SK-N-MC (cell line): ENCODE measurements around the gene RNPS1.

ENCODE experiments used
- DNase-seq: peaks from one replicate; pipeline ENCODE4 v3.0.0-alpha.2; 2011; ENCODE audit warnings: low read depth, low spot score
- H3K27ac ChIP-seq: fragments of 200-600 bp; sonication (generic); 2 replicates; pipeline ENCODE4 v1.5.1; 2016; ENCODE audit warnings: mixed run types
- H3K36me3 ChIP-seq: fragments of 200-600 bp; sonication (generic); 2 replicates; pipeline ENCODE4 v1.6.1; 2017; ENCODE audit warnings: antibody characterized with exemption, low read length, mixed read lengths; ENCODE audit not compliant: insufficient read depth
- H3K4me3 ChIP-seq: fragments of 200-600 bp; sonication (generic); 2 replicates; pipeline ENCODE4 v1.5.1; 2016
- H3K9ac ChIP-seq: fragments of 200-600 bp; sonication (generic); 2 replicates; pipeline ENCODE4 v1.8.0; 2017; ENCODE audit warnings: mixed run types, mixed read lengths; ENCODE audit not compliant: insufficient read length
- H3K9me3 ChIP-seq: fragments of 200-600 bp; sonication (generic); 2 replicates; pipeline ENCODE4 v1.6.1; 2017; ENCODE audit warnings: low read depth, mild to moderate bottlenecking, antibody characterized with exemption, low read length, moderate library complexity, mixed read lengths
- EZH2 ChIP-seq: fragments of 200-600 bp; sonication (generic); IDR thresholded peaks from one replicate; pipeline ENCODE4 v1.6.1; 2017; ENCODE audit warnings: antibody characterized with exemption
- FOXP2 ChIP-seq: optimal IDR thresholded peaks from 2 replicates; pipeline ENCODE3; 2011; ENCODE audit warnings: mild to moderate bottlenecking, moderate library complexity; ENCODE audit not compliant: insufficient read depth; ENCODE audit errors: extremely low read length, control extremely low read depth
- POLR2AphosphoS5 ChIP-seq: IDR thresholded peaks from 2 replicates; pipeline ENCODE4 v1.6.1; 2012; ENCODE audit warnings: mild to moderate bottlenecking, low read depth, low read length, borderline replicate concordance

Gene RNPS1

DNA sequence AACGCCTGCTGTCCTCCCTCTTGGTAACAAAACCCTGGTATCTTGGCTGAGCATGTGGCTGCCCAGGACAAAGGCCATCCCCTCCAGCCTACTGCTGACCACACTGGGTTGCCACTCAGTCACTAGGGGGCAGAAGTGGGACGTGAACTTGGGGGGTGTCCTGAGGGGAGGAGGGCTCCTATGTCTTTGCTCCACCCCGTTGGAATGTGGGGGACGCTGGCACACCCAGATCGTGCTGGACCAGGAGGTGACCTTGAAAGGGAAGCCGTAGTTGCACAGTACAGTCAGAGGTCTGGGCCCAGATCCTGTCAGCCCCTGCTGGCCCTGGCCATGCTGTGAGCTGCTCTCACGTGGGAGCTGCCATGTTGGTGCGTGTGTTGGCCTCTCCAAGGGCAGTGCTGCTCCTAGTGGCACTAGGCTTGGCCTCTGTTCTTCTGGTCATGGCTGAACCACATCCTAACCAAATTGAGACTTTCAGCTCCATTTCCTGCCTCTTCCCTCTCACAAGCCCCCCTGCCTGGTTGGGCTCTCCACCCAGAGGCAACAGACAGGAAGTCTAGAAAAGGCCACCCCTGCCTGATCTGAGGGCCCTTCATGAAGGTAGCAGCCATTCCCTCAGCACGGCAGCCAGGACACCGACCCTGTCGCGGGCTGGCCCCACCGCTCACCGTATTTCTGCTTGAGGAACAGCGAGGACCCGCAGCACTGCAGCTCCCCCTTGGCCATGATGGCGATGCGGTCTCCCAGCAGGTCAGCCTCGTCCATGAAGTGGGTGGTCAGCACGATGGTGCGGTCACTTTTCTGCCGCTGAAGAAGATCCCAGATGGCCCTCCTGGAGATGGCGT lies 29.0 kb upstream of the RNPS1 start:
- no peak overlapping the region for H3K27ac ChIP-seq
- H3K9me3 ChIP-seq = no peaks in the 10 kb centered on the region
- no peak overlapping the region for H3K4me3 ChIP-seq
- no peak for DNase-seq
- TF ChIP-seq FOXP2 (no peak), POLR2AphosphoS5 (no peak), EZH2 (no peak)
- no peak overlapping the region for H3K9ac ChIP-seq
- H3K36me3 ChIP-seq = no peaks in the 10 kb centered on the region

DNA sequence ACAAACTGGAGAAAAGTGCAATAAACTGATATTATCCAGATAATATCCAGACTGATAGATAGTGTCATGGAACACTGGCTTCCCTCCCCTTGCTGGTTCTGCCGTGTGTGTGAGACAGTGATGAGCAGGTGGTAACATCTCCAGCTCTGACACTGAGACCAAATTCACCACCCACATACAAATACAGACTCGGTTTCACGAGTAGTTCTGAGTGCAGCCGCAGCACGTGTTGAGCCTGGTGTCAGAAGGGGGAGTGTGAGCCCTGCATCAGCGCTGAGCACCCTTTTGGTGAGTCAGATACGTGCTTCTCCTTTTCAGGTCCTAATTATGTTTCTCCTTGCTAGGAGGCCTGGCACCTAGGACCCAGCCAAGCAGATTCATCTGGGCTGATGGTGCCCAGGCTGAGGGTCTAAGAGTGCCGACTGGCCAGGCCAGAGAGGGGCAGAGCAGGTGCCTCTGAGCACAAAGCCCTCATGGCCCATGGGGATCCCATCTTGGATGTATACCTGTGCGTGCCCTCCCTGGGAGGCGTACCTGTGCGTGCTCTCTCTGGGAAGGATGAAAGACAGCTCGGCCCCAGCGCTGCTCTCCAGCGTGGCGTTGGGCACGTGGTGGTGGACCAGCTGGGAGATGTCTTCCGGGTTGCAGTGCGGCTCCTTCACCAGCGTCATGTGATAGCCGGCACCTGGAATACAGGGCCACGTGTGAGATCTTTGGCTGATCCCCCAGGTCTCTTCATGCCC lies 27.3 kb upstream of the RNPS1 start:
- Histone ChIP-seq H3K27ac (no peak overlapping the region), H3K36me3 (no peaks in the 10 kb centered on the region), H3K4me3 (no peak overlapping the region), H3K9me3 (no peaks in the 10 kb centered on the region), H3K9ac (no peak overlapping the region)
- no peak for DNase-seq
- no peak for TF ChIP-seq FOXP2
- TF ChIP-seq EZH2 = no peak
- TF ChIP-seq POLR2AphosphoS5 = no peak

DNA sequence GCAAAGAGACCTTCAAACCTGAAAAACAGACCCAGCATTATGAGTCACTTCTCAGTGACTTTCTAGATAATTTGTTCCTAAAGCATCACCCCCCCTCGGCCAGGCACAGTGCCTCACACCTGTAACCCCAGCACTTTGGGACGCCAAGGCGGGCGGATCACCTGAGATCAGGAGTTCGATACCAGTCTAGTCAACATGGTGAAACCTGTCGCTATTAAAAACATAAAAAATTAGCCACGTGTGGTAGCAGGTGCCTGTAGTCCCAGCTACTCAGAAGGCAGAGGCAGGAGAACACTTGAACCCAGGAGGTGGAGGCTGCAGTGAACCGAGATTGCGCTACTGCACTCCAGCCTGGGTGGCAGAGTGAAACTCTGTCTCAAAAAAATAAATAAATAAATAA lies 24.3 kb upstream of the RNPS1 start:
- Histone ChIP-seq H3K9ac (no peak overlapping the region), H3K27ac (no peak overlapping the region), H3K36me3 (no peaks in the 10 kb centered on the region), H3K4me3 (no peak overlapping the region), H3K9me3 (no peaks in the 10 kb centered on the region)
- no peak for DNase-seq
- TF ChIP-seq FOXP2 (no peak), POLR2AphosphoS5 (no peak), EZH2 (no peak)

DNA sequence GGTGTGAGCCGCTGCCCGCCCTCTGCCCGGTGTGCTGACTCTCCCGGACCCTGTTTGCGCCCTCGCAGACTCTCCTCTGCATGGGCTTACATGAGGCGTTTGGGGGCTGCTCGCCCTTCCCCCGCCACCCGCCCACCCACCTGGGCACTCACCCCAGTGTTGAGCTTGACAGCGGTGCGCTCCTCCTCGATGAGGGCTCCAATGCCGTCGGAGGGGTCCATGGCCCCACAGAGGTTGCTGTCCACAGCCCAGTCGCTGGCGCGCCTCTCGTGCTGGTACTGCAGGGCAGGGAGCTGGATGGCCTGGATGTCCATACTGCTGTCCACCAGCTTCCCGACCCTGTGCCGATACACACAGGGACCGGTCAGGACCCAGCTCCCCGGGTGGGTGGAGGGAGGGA lies 21.4 kb upstream of the RNPS1 start:
- Histone ChIP-seq H3K9me3 (no peaks in the 10 kb centered on the region), H3K27ac (no peak overlapping the region), H3K36me3 (no peaks in the 10 kb centered on the region), H3K4me3 (no peak overlapping the region), H3K9ac (no peak overlapping the region)
- TF ChIP-seq FOXP2 (no peak), EZH2 (no peak), POLR2AphosphoS5 (no peak)
- DNase-seq = no peak

DNA sequence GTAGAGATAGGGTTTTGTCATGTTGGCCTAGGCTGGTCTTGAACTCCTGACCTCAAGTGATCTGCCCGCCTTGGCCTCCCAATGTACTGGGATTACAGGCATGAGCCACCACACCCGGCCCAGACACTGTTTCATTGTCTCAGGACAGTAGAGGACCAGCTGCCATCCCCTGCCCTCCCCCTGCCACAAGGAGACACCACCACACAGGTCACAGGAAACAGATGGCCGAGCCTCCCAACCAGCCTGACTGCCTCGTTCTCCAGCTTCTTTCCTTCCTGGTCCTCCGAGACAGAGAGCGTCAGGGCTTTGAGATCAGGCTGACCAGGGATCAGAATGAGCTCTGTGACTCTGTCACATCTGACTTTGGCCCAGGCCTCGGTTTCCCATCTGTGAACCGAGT lies 20.8 kb upstream of the RNPS1 start:
- H3K9ac ChIP-seq = no peak overlapping the region
- no peak overlapping the region for H3K27ac ChIP-seq
- no peaks in the 10 kb centered on the region for H3K9me3 ChIP-seq
- no peak for DNase-seq
- H3K36me3 ChIP-seq = no peaks in the 10 kb centered on the region
- TF ChIP-seq FOXP2 (no peak), POLR2AphosphoS5 (no peak), EZH2 (no peak)
- no peak overlapping the region for H3K4me3 ChIP-seq

DNA sequence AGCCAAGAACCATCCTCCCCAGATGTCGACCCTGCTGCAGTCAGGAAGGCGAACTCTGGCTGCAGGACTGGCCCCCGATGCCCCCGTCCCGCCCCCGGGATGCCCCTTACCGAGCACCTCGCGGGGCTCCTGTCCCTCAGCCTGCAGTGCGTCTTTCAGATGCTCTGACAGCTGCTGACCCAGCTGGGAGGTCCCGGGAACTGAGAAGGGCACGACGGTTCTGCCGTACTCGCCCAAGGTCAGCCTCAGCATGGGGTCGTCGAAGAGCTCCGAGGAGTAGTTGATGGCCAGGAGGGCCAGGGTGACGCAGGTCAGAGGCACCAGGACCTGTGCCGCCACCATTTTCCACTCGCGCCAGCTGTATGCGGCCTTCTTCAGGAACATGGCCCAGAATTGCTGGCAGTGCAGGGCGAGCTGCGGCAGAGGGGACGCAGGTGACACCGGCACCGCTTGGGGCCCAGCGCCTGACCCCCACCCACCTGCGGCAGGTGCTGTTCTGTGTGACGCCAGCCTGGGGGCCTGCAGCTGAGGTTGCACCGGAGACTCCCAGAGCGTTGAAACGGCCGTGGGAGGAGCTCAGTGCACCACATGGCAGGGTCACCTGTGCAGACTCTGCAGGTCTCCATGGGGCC lies 20.1 kb upstream of the RNPS1 start:
- no peaks in the 10 kb centered on the region for H3K36me3 ChIP-seq
- TF ChIP-seq EZH2 (no peak), FOXP2 (no peak), POLR2AphosphoS5 (no peak)
- no peak overlapping the region for H3K9ac ChIP-seq
- H3K4me3 ChIP-seq = no peak overlapping the region
- H3K27ac ChIP-seq = no peak overlapping the region
- no peaks in the 10 kb centered on the region for H3K9me3 ChIP-seq
- DNase-seq = no peak

DNA sequence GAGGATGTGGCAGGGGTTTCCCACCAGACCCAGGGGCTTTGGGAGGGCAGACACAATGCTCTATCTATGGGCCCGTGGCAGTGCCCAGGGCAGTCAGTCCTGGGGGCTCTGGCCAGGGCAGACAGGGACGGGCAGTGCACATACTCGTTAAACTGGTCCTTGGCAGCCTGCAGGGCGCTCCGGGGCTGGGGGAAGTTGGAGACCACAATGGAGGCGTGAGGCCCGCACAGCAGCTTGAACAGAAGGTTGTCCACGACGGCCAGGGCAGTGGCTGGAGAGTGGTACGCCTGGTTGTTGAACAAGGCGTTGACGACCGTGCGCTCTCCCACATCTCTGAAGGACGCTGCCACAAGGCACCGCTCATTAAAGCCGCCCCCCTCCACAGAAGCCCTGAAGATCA lies 18.6 kb upstream of the RNPS1 start:
- Histone ChIP-seq H3K9me3 (no peaks in the 10 kb centered on the region), H3K9ac (no peak overlapping the region), H3K27ac (no peak overlapping the region), H3K36me3 (no peaks in the 10 kb centered on the region), H3K4me3 (no peak overlapping the region)
- no peak for DNase-seq
- TF ChIP-seq FOXP2 = no peak
- no peak for TF ChIP-seq POLR2AphosphoS5
- no peak for TF ChIP-seq EZH2

DNA sequence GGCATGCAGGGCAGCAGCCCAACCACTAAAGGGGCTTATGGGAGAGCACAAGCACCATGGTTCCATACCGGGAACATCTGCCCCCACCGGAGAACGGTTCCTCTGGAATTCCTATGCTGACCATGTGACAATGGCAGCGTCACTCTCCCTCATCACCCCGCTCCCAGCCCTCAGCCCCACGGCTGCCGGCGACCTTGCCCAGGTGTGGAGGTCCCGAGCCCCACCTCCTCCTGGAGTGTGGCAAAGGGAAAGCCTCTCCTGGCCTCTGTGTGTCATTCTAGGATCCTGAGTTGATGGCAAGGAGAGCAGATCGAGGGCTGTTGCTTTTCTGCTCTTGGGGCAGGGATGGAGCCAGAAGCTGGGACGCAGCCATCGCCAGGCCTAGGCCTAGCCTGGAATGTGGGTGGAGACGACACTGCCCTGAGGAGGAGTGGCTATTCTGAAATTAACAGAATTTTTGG lies 17.8 kb upstream of the RNPS1 start:
- TF ChIP-seq EZH2 (no peak), FOXP2 (no peak), POLR2AphosphoS5 (no peak)
- no peak overlapping the region for H3K9ac ChIP-seq
- DNase-seq = no peak
- H3K9me3 ChIP-seq = no peaks in the 10 kb centered on the region
- H3K36me3 ChIP-seq = no peaks in the 10 kb centered on the region
- H3K4me3 ChIP-seq = no peak overlapping the region
- H3K27ac ChIP-seq = no peak overlapping the region
